SKM-1 treated with dmso at 0.1 percent for 144 hours (cell line): Measurements from ENCODE around the gene CREBRF.
"Not testable (repeated sequence)": the region's sequence is repeated elsewhere in the genome, so short reads cannot be mapped to it uniquely, and the experiment has no call there.

Experiments
- DNase-seq: peaks from one replicate; lab custom pipeline; 2025; ENCODE audit not compliant: unreplicated experiment; lab: John Stamatoyannopoulos, UW

Gene CREBRF, protein sequence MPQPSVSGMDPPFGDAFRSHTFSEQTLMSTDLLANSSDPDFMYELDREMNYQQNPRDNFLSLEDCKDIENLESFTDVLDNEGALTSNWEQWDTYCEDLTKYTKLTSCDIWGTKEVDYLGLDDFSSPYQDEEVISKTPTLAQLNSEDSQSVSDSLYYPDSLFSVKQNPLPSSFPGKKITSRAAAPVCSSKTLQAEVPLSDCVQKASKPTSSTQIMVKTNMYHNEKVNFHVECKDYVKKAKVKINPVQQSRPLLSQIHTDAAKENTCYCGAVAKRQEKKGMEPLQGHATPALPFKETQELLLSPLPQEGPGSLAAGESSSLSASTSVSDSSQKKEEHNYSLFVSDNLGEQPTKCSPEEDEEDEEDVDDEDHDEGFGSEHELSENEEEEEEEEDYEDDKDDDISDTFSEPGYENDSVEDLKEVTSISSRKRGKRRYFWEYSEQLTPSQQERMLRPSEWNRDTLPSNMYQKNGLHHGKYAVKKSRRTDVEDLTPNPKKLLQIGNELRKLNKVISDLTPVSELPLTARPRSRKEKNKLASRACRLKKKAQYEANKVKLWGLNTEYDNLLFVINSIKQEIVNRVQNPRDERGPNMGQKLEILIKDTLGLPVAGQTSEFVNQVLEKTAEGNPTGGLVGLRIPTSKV

GRCh38 chr5:173055983-173056782, at the start of gene CREBRF:
TSS of gene CREBRF (plus strand) at chr5:173056352. CDS start at chr5:173080776, 24,424 bp downstream.
- peak; percentile 95 for DNase-seq

GRCh38 chr5:173010021-173010420, 46.1 kb upstream of the CREBRF start:
- DNase-seq: no peak

DNA sequence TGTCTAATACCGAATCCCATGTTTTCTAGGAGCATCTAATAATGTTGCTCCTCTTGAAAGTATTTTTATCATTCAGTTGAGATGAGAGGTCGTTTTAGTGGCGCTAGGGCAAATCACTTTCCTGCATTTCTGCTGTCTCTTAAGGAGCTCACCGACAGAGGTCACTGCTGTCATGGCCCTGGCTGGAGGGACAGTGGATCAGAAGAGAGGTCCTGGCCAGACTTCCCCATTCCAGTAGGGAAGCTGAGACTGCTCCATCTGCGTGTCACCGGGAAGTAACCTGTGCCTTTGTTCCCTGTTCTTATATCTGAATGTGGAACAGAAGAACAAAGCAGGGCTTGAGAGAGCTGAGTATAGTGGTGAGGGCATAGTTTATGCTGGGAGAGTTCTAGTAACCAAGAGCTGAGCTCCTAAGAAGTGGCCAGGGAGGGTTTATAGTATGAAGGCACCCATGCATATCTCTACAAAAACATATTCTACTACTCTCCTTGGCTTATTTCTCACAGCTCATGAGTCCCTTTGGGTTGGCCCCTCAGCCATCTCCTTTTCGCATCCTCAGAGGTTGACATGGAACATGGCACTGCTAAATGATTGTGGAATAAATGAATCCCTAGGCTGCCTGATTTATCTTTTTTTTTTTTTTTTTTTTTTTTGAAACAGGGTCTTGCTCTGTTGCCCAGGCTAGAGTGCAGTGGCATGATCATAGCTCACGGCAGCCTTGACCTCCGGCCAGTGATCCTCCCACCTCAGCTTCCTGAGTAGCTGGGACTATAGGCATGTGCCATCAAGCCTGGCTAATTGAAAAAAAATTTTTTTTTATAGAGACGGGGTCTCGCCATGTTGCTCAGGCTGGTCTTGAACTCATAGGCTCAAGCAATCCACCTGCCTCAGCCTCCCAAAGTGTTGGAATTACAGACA, 45.3 kb upstream of the CREBRF start:
- DNase-seq: no peak

DNA sequence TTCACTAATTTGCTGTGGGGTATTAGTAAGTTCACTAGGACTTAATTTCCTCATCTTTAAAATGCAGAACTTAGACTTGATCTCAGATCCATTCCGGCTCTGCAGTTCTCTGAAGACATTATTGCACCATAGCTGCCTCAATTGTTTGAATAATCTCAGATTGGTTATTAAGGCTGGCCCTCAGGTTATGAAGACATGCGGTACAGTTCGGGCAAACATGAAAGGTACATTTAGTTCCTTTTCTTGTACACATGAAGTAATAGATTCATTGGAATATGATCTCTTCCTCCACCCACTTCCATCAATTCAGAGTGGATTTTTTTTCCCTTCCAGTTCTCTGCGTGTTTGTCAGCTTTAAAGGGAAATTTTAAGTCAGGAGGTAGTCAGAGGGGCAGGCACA, 44.6 kb upstream of the CREBRF start:
- no peak for DNase-seq

DNA sequence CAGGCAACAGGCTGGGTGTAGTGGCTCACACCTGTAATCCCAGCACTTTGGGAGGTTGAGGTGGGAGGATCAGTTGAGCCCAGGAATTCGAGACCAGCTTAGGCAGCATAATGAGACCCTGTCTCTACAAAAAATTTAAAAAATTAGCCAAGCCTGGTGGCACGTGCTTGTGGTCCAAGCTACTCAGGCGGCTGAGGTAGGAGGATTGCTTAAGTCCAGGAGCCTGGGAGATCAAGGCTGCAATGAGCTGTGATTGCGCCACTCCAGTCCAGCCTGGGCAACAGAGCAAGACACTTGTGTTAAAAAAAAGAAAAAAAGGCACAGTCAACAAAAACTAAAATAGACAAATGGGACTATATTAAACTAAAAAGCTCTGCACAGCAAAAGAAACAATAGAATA, 43.3 kb upstream of the CREBRF start:
- DNase-seq: peak; percentile 27

DNA sequence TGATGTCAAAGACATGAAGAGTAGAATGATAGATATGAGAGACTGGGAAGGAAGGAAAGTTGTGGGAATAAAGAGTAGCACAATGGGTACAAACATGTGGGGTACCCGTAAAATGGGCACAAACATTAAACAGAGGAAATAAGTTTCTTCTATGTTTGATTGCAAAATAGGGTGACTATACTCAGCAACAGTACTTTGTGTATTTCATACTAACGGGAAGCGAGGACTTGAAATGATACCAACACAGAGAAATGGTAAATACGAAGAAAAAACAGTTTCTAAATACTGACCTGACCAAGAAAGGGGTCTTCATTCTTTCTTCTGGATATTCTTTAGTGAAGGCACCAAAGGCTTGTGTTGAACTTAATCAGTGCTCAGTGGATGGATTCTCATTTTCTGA, 41.5 kb upstream of the CREBRF start:
- no peak for DNase-seq

GRCh38 chr5:173015192-173015591, 41.0 kb upstream of the CREBRF start:
- no peak for DNase-seq

DNA sequence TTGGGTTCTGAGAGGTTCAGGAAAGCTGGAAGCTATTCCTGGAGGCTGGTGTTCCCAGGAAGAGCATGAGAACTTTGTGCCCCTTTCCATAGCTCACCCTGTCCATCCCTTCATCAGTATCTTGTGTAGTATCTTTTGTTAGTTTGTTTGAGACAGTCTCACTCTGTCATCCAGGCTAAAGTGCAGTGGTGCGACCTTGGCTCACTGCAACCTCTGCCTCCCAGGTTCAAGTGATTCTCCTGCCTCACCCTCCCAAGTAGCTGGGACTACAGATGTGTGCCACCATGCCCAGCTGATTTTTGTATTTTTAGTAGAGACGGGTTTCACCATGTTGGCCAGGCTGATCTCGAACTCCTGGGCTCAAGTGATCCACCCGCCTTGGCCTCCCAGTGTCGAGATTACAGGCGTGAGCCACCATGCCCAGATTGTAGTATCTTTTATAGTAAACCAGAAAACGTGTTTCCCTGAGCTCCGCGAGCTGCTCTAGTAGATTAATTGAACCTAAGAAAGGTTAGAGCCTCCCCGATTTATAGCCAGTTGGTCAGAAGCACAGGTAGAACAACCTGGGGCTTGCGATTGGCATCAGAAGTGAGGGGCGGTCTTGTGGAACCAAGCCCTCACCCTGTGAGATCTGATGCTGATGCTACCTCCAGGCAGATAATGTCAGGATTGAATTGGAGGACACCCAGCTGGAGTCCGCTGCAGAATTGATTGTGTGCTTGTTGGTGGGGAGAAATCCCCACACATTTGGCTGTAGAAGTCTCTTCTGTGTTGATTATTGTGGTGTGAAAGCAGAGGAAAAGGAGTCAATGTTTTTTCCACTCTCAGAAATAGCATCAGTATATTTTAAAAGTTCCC, 40.3 kb upstream of the CREBRF start:
- no peak for DNase-seq

- no peak for DNase-seq
Observed at GRCh38 chr5:173016598-173017046, 39.5 kb upstream of the CREBRF start.

DNA sequence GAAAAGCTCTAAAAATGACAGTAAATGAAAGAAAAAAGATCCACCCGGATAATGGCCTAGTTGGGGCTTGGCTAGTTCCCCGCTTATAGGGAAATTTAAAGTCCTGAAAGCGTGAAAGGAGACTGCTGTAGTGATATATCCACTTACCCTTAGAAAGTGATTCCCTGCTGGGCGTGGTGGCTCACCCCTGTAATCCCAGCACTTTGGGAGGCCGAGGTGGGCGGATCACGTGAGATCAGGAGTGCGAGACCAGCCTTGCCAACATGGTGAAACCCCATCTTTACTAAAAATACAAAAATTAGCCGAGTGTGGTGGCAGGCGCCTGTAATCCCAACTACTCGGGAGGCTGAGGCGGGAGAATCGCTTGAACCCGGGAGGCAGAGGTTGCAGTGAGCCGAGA, 39.1 kb upstream of the CREBRF start:
- not testable (repeated sequence) for DNase-seq

GRCh38 chr5:173018358-173018757, 37.8 kb upstream of the CREBRF start:
- DNase-seq: no peak

DNA sequence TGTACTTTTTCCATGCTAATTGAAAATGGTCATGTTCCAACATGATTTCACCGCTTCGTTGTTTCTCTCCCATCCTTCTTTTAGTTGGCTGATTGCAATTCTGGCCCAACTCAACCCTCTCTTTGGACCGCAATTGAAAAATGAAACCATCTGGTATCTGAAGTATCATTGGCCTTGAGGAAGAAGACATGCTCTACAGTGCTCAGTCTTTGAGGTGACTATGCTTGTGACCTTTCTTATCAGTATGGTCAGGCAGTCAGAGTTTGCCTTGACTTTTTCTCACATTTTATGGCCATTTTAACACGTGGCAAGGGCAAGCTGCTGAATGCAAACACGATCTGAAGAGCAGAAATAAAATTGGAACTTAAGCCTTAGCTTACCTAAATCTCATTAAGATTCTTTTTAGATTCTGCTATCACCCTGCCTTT, 36.0 kb upstream of the CREBRF start:
- no peak for DNase-seq

DNA sequence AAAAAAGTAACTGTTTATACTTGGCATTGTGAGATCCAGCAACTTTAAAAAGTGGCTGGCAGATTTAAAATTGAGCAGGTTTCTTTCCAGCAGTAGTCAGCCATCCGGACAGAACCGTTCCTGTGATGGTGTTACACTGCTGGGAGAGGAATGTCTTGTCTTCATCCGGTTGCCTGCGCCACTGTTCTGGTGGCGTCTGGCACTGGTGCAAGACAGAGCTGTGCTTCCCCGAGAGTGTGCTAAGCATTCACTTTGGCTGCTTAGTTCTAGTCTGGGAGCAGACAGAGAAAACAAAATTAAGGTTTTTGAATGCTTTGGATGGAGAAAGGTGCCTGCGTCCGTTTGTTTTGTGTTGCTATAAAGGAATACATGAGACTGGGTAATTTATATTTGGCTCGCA, 35.5 kb upstream of the CREBRF start:
- DNase-seq: no peak

DNA sequence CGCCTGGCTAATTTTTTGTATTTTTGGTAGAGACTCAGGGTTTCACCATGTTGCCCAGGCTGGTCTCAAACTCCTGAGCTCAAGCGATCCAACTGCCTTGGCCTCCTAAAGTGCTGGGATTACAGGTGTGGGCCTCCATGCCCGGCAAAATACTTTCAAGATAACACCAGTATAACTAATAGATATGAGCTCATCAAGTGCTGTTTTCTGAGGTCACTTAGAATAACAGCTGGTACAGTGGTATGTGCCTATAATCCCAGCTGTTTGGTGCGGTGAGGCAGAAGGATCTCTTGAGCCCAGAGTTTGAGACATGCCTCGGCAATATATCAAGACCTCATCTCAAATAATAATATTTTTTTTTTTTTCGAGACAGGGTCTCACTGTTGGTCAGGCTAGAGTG, 30.5 kb upstream of the CREBRF start:
- DNase-seq: no peak

GRCh38 chr5:173027905-173028304, 28.2 kb upstream of the CREBRF start:
- DNase-seq: no peak

- no peak for DNase-seq
Observed at GRCh38 chr5:173028811-173029327, 27.3 kb upstream of the CREBRF start.

DNA sequence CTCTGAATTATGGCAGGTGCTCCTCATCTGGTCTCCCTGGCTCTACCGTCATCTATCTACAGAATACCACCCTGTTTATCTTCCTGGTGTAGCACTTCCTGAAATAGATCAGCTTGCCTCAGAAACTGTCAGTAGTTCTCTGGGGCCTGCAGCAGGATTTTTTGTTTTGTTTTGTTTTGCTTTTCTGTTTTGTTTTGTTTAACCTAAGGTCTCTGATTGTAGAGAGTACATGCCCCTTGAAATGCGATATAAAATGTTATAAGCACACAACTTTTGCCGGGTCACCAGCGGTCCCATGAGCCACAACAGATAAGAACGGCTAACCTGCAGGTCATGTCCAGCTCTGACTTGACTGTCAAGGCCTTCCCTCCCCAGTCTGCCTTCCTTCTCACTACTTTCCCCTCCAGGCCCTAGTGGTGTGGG, 26.6 kb upstream of the CREBRF start:
- DNase-seq: no peak

DNA sequence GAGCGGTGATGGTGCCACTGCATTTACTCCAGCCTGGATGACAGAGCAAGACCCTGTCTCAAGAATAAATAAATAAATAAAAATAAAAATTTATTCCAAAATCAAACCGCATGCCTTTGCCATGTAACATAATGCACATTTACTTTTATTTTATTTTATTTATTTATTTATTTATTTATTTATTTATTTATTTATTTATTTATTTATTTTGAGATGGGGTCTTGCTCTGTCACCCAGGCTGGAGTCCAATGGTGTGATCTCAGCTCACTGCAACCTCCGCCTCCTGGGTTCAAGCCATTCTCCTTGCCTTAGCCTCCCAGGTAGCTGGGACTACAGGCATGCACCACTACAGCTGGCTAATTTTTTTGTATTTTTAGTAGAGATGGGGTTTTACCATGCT, 24.1 kb upstream of the CREBRF start:
- not testable (repeated sequence) for DNase-seq

DNA sequence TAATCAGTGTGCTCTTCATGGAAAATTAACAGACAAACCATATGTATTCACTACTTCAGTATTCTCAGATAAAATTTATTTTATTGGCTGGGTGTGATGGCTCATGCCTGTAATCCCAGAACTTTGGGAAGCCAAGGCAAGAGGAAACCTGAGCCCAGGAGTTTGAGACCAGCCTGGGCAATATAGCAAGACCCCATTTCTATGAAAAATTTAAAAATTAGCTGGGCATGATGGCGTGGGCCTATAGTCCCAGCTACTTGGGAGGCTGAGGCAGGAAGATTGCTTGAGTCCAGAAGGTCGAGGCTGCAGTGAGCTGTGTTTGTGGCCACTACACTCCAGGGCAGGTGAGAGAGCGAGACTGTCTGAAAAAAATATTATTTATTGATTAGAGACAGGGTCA, 23.4 kb upstream of the CREBRF start:
- no peak for DNase-seq
